NCI-H1436 (cell line): ENCODE data around the gene LRRC47.

Source experiments
- DNase-seq: peaks from one replicate; lab custom pipeline; 2025; lab: John Stamatoyannopoulos, UW

Gene LRRC47

DNA sequence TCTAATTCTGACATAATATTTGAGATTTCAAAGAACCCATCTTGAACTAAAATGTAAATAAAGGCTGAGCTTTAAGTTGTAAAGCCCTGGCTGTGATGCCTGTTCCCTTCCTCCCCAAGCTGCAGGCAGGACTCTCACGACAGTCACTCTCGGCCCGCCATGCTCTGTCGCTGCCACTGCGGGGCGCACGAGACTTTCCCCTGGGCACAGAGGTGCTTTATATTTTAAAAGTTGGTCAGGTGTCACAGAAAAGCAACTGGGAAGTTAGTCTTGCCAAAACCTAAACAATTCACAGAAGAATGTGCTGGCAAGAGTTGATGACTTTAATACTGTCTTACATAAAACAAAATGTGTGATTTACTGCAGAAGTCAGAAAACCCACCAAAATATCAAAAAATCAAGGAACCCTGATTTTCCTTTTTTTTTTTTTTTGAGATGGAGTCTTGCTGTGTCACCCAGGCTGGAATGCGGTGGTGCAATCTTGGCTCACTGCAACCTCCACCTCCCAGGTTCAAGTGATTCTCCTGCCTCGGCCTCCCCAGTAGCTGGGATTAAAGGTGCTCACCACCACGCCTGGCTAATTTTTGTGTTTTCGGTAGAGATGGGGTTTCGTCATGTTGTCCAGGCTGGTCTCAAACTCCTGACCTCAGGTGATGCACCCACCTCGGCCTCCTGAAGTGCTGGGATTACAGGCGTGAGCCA, 10.7 kb downstream of the LRRC47 start:
- DNase-seq = no peak

DNA sequence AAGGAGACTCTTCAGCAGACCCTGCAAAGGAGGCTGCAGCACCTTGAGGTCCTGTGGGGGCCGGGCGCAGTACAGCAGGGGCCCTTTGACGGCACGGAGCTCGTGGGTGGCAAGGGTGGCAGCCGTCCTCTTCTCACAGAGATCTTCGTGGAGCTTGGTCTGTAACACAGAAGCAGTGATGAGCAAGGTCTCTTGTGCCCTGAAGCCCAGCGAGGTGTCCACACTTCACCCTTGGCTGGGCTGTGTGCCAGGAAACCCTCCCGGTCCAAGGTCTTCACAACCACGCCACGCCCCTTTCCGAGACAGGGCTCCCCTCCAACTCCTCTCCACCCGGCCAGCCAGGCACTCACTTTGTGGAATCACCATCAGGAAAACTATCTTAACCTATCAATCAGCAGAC, 11.3 kb downstream of the LRRC47 start:
- no peak for DNase-seq

DNA sequence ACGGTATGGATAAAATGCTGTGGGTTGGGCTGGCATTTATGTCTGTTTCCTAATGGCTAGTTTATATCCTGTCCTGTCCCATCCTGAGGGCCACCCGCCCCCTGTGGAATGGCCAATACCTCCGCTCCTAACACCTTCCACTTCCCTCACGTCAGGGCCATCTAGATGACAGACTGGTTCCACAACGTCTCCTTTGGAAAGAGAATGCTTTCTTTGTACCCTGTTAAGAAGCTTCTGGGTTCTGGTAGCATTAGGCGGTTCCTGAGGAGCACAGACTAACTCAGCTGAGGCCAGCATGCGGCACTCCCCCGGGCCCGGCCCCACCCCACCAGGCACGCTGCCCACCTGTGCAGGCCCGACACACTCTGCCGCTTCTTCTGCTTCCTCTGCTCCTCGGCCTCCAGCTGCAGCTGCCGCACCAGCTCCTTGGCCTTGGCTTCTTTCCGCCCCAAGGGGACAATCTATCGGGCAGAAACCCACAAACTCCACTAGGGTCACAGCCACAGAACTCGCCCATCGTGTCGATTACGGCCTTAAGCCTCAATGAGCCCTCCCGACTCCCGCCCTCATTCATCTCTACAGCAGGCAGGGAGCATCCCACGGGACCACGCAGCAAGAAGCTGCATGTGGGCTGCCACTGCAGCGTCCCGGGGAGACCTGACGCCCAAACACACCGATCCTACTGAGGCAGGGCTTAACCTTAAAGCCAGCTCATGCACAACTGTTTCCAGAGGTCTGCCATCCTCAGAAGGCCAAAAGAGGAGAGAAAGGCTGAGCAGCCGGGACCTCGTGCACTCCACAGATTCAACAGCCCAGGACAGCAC, 12.4 kb downstream of the LRRC47 start:
- DNase-seq = no peak

DNA sequence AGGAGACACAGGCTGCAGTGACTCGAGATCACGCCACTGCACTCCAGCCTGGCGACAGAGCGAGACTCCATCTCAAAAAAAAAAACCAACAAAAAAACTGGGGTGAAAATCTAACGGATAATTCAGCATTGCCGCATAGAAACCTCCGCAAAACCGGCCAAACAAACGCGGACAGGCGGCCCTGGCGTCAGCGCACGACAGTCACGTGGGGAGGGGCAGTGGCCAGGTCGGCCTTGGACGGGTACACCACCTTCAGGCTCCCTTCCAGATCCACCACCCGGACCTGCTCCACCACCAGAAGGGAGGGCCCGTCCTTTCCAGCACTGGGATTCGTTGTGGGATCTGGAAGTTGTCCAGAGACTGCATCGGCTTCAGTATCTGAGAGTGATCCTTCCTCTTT, 15.4 kb downstream of the LRRC47 start:
- no peak for DNase-seq

DNA sequence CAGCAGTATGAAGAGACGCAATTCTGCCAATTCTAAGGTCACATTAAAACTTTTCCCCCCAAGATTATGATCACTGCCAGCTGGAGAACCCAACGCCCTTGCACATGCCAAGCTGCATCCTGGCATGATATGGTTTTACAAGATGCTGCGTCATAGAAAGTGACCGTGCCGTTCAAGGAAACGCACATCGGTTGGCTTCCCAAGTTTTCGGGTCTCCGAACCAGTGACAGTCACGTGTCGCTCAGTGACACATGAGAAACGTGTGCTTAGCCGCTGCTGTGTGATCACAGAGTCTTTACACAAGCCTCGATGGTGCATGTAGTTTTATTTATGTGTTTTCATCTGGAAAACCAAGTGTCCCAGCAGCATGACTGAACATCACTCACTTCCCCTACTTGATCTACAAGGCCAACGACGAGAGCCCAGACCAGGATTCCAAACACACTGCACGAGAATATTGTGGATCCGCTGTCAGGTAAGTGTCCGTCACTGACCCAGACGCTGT, 16.3 kb downstream of the LRRC47 start:
- no peak for DNase-seq

DNA sequence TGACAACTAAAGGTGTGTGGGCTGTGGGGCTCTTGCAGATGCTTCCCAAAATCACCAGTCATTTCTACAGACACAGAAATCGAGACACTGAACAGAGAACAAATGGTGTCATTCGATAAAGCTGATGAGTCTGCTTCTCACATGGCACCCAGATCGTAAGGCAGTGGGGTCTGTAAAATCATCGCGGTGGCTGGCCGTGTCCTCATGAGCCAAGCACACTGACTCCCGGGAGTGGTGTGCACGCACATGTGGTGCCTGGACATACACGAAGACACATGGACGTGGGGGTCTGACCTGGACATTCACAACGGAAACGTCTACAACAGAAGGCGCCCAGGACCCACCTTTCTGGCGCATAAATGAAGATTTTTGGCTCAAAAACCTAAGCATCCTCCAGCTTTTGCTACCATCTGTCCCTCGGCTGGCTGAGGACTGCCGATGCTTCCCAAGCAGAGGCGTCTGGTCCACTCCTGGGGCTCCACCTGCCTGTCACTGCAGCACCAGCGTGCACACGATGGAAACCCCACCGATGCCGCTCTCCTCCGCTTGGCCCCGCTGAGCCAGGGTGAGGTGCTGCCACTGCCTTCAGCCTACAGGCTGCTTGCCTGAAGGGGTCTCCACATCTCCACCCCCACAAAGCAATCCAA, 16.9 kb downstream of the LRRC47 start:
- DNase-seq = no peak

DNA sequence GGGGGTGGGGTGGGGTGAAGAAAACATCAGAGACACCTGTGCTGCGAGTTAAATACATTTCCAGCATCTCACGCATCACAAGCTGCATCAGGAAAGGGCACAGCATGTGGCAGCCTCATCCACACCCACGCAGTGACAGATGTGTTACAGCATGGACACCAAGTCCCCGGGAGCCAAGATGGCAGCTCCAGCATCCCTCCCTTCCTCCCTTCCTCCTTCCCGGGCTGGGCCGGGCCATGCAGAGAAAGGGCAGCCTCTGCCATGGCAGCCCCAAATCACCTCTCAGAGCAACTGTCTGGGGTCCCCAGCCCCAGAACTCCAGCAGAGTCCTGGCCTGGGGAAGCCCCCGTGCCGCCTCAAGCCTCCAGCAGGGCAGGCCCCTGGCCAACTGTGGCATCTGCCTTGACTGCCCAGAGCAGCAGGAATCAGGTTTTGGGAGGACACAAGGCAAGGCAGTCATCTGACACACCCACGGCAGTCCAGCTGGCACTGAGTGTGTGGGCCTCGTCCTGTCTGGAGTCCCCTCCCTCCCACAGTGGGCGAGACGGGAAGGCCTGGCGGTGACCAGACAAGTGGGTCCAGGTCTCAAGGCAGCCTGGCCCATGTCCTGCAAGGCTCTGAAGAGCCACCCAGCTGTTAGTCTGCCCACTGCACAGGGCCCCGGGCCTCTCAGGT, 17.6 kb downstream of the LRRC47 start:
- DNase-seq = no peak

DNA sequence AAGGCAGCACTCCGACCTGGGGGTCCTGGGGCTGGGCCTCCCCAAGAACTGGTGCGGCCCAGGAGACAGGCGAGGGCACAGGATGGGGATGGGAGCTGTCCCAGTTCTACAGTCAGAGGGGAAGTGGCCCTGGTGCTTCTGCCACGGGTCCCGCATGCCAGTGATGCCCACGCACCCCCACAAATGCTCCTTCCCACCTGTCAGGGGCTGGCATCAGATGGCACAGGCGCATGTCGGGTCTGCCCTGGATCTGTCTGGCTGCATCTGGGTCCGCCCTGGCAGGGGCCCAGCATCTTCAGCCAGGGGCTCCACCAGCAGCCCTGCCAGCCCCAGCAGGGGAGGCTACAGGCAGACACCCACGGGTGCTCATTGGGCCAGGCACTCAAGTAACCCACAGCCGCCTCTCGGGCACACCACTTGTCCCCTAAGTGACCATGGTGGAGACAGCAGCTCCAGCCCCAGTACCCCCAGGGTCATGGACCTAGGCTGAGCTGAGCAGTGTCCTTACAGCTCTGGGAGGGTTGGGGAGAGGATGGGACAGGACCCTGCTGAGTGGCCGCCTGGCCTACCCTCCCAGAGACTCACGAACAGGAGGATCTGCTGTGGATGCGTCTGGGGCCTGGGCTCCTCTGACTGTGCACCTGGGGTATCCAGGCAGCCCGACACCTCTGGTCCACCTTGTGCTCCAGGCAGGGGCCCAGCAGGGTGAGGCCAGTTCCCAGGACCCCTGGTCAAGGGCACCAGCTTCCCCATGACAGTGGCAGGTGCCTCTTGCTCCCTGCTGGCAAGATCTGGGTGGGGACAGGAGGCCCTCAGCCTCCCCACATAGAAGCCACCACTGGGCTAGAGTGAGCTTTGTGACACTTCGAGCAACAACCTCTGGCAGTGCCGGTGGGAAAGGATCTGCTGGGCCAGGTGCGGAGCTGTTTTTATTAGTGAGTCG, 18.4 kb downstream of the LRRC47 start:
- no peak for DNase-seq

DNA sequence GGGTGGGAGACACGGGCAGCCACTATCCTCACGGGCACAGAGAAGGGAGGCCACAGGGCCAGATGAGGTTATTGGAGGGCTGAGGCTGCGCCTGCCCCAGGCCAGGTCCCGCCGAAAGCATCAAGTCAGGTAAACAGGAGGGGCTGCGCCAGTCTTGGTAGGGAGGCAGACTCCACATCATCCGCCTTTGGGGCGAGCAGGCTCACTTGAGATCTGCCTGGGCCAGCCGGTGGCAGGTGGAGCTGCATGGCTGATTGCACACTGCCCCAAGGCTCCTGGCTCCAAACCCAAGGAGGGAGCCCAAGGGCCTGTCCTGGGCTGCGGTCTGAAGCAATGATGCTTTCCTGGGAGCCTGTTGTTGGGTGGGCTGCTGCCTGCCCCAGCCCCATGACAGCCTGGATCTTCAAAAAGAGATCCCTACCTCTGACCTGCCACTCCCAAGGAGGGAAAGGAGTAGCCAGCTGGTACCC, 19.2 kb downstream of the LRRC47 start:
- DNase-seq = no peak

DNA sequence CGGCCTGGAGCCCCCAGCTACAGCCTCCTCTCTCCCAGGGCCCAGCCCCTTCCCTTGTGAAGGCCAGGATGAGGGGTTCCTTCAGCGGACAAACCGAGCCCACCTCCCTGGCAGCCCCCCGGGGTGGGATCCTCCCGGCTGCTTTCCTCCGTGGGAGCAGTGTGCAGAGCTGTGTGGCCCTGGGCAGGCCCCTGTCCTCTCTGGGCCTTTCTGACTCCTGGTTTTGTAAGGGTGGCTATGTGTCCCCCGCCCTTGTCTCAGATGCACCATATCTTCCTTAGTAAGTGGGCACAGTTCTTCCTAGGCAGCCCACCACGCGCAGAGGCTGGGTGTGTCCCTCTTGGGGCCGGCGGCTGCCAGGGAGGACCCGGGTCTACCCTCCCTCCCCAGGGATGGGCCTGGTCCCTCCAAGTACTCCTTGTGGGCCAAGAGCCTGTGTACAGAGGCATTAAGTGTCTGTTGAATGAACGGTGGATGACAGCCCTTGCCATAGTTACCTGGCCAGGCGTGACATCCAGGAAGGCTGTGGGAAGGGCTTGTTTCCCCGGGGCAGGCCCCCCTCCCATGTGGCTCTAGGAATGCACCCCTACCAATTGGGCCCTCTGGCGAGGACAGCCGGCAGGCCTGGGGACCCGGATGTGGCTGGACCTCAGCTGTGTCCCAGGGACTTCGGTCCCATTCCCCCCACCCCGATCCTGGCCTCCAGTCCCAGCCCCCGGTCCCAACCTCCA, 19.9 kb downstream of the LRRC47 start:
- no peak for DNase-seq

DNA sequence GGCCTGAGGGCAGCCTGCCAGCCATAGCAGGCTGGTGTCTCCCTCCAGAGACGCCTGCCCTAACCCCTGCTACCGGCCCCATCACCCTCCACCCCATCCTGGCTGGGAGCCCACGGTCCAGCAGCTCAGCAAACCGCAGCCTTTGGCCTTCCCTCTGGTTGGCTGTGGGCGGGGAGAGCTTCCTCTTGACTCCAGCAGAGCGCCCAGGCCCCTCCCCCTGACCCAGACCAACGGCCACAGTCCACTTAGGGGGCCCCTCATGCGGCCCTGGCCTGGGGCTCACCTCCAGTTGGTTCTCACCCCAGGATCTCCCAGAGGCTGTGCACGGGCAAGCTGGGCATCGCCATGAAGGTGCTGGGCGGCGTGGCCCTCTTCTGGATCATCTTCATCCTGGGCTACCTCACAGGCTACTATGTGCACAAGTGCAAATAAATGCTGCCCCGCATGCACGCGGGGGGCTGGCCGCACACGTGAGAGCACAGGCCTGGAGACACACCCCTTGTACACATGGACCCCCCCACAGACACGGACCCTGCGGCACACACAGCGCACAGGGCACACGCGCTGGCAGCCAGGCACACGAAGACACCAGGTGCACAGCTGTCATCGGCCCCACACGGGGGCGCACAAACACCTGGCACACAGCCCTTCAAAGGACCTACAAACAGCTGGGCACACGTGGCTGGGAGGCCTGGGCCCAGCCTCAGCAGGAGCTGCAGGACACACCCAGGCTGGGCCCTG, 20.6 kb downstream of the LRRC47 start:
- DNase-seq = peak; percentile 61

DNA sequence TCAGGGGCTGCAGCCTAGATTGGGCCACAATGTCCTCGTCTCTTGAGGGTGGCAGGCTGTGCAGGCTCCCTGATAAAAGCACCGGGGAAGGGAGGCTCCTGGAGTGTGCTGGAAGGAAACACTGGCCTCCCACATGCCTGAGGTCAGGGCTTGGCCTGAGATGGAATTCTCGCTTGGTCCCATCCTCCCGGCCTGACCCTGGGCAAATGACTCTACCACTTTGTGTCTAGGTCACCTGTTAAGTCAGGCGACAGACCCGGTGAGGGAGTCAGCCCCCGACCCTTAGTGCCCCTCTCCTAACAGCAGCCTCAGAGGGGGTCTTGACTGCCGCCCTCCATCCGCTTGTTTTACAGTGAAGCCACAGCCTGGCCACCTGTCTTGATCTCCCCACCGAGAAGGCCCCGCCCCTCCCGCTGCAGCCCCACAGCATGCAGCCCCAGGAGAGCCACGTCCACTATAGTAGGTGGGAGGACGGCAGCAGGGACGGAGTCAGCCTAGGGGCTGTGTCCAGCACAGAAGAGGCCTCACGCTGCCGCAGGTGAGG, 21.3 kb downstream of the LRRC47 start:
- no peak for DNase-seq

DNA sequence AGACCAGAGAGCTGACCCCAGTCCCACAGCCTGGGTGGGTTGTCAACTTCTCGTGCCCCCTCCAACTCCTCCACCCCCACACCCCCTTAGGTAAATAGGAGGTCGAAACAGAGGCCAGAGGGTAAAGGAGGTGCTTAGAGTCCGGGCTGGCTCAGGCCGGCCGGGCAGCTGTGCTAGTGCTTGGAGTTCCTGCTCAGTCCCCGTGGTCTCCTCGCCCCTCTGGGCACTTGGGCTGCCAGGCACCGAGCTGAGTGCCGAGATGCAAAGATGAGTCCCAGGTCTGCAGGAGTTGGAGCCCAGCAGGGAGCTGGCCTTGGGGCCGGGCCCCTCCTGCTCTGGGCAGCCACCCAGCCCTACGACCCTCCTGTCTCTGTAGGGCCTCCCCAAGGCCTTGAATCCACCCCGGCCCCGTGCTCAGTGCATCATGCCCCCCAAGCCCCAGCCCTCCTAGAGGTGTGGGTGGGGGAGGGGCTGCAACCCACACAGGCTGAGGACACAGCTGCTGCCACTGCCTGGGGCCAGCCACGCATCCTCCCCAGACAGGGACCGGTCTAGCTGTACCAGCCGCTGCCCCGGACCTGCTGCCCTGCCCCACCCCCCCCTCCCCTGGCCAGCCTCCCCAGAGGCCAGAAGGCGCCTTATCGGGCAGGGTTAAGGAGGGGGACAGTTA, 21.9 kb downstream of the LRRC47 start:
- DNase-seq = no peak

DNA sequence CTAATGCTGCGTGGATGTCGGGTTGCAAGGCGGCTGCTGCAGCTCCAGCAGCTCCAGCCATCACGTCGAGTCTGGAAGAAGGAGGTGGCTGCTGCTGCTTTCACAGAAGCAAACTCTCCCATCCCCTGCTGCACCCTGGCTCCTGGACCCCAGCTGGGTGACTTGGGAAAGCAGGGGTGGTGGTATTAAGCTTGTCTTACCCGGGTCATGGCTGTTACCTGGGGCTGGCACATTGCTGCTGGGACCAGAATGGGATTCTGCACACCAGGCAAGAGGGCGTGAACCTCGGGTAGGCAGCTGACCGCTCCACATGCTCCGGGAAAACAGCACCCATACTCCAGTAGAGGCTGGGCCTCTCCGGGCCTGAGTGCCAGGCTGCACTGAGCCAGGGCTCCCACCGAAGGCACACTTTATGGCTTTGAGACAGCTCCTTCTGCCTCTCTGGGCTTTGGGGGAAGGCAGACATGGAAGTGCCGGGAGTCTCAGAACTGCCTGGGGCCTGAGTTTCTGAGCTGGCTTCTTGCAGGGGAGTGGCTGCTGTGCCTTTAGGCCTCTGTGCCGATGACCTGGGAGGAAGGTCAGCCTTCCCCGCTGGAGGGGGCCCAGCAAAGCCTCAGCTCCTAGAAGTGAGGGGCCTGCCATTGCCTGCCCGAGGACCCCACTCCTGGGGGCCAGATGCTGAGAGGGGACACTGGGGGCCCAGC, 22.6 kb downstream of the LRRC47 start:
- DNase-seq = no peak

DNA sequence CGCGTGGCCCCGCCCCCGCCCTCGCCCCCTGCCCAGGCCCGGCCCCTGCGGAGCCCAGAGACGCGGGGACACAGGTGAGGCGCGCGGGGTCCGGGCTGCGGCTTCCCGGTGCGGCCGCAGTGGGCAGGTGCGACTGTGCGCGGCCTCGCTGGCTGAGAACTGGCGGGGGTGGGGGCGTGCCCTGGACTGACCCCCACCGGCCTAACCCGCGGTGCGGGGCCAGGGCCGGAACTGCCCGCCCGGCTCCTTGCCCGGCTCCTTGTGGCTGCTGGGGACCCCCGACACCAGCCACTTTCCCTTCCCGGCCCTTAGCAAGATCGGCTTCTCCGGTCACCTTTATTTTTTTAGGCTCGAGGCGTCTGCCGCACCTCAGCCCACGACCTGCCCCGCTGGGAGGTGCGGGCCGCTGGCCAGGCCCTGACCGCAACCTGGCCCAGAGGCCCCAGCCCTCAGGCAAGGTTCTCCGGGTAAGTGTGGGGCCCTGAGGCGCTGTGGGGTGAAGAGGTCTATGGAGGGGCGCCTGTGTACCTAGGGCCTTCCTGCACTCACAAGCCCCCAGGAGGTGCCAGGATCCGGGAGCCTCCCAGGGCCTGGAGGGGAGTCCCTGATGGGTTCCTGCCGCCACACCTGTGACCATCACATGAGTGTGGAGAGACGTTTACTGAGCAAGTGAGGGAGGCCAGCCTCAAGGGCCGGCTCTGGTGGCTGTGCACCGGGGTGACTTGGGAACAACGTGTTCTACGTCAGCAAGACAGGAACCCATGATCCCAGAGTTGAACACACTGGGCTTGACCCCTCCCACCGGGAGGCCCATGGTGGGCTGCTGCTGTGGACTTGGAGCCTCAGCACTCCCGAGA, 23.4 kb downstream of the LRRC47 start, which contains the start of gene SMIM1:
SMIM1 (plus strand) TSS at position 35 of the 857 bp plus-strand sequence. CDS start 2,625 bp downstream, outside the sequence.
- no peak for DNase-seq

DNA sequence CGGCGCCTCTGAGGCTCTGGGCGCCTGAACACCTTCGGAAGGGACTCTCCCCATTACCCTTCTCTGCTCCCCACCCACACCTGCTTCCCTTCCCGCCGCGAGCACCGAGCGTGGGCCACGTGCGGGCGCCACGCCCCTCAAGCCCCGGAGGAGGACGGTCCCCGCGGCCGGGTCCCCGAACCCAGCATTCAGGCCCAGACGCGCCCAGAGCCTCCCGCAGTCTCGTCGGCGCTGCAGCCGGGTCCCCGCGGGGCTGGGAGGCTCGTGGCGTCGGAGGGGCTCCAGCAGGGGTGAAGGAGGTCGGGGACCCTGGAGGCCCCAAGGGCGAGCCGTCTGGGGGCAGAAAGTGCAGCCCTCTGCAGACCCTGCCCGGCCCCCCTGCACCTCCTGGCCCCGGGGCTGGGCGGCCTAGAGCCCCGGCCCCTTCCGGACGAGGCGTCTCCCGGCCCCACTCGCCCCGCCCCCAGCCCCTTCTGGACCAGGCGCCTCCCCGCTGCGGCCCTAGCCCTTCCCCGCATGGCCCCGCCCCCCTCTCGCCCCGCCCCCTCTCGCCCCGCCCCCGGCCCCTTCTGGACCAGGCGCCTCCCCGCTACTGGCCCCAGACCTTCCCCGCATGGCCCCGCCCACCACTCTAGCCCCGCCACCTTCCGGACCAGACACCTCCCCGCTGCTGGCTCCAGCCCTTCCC, 24.1 kb downstream of the LRRC47 start:
- peak; percentile 85 for DNase-seq
